Measurements from ENCODE around the gene ADAM8.

- TF ChIP-seq POLR2A (IDR thresholded peaks at IDR 0.05) (no peak), CTCF (IDR thresholded peaks at IDR 0.05) (no peak), EP300 (IDR thresholded peaks at IDR 0.05) (no peak)
These were observed 30.4 kb downstream of the ADAM8 start for GRCh38 chr10:133246236-133246626.

Data from tibial nerve (tissue), 4 donors.